A549 (cell line): ENCODE results near the gene PTCD1. TPM values are rescaled to one million over a fixed set of nuclear protein-coding genes. Genes with fewer than 3 reads are reported as not detected.

ENCODE experiments used
- ATAC-seq, 2 experiments: fragments of 200-7000 bp in 1 of 2; fragments of >200 bp in 1 of 2; cut with Nextera tagmentation in 1 of 2; cut with Tn5 transposase in 1 of 2; 3 replicates each; pipeline versions ENCODE4 v1.8.0 to v1.9.1; 2018 to 2020; ENCODE audit warnings: mild to moderate bottlenecking in 1 of 2, moderate library complexity in 1 of 2
- CTCF ChIA-PET: fragments of 300-600 bp; sonication (Branson Sonifier 250); formaldehyde crosslinking; extraction: SDS; loops from one replicate; lab custom pipeline; 2021; ENCODE audit warnings: antibody characterized with exemption, inconsistent platforms; lab: Yijun Ruan, JAX
- POLR2A ChIA-PET: fragments of 350-600 bp; formaldehyde crosslinking; extraction: SDS; loops from one replicate; lab custom pipeline; 2021; ENCODE audit warnings: antibody characterized with exemption, inconsistent platforms; lab: Yijun Ruan, JAX
- DNase-seq, 2 experiments: peaks; one replicate each; pipeline versions ENCODE4 v3.0.0 to v3.0.0-alpha.2; 2011 to 2016; ENCODE audit warnings: low read depth in 1 of 2, low spot score in 1 of 2
- FAIRE-seq: peaks from 2 replicates; lab custom pipeline; 2011; peaks lifted over from hg19 to GRCh38; lab: Jason Lieb, UNC
- H3K27ac ChIP-seq, 2 experiments: fragments of >200 bp; sonication (Bioruptor Twin); formaldehyde crosslinking; 3 replicates each; pipeline ENCODE4 v1.5.1; 2016 to 2017
- H3K4me1 ChIP-seq: fragments of >200 bp; sonication (Bioruptor Twin); formaldehyde crosslinking; 3 replicates; pipeline ENCODE4 v1.6.1; 2016
- H3K4me2 ChIP-seq: fragments of >200 bp; sonication (Bioruptor Twin); formaldehyde crosslinking; 3 replicates; pipeline ENCODE4 v1.6.1; 2016
- H3K4me3 ChIP-seq: fragments of >200 bp; sonication (Bioruptor Twin); formaldehyde crosslinking; 3 replicates; pipeline ENCODE4 v1.5.1; 2016
- H3K9me3 ChIP-seq: fragments of >200 bp; sonication (Bioruptor Twin); formaldehyde crosslinking; 3 replicates; pipeline ENCODE4 v1.6.1; 2016
- BCL3 ChIP-seq: fragments of >200 bp; sonication (Bioruptor Twin); formaldehyde crosslinking; IDR thresholded peaks from 3 replicates; pipeline ENCODE4 v1.6.1; 2016
- CBX2 ChIP-seq: fragments of 200-600 bp; sonication (generic); IDR thresholded peaks from 2 replicates; pipeline ENCODE4 v1.6.1; 2016; ENCODE audit warnings: low read depth, mild to moderate bottlenecking, borderline replicate concordance
- CBX8 ChIP-seq: fragments of 200-600 bp; sonication (generic); IDR thresholded peaks from 2 replicates; pipeline ENCODE4 v1.6.1; 2016
- CHD4 ChIP-seq: fragments of 200-600 bp; sonication (generic); IDR thresholded peaks from 2 replicates; pipeline ENCODE4 v1.6.1; 2016; ENCODE audit warnings: antibody characterized with exemption, mild to moderate bottlenecking, borderline replicate concordance
- CTCF ChIP-seq: fragments of >200 bp; sonication (Bioruptor Twin); formaldehyde crosslinking; IDR thresholded peaks from 3 replicates; pipeline ENCODE4 v1.5.1; 2016
- E2F6 ChIP-seq: IDR thresholded peaks from 2 replicates; pipeline ENCODE4 v1.6.1; 2012; ENCODE audit warnings: low read depth, borderline replicate concordance
- EHF ChIP-seq: fragments of 250-450 bp; sonication (Bioruptor Pico); IDR thresholded peaks from 2 replicates; pipeline ENCODE4 v1.5.0; 2020; ENCODE audit warnings: mild to moderate bottlenecking
- EHMT2 ChIP-seq: fragments of 200-600 bp; sonication (generic); IDR thresholded peaks from 2 replicates; pipeline ENCODE4 v1.6.1; 2016; ENCODE audit warnings: antibody characterized with exemption, low read depth, mild to moderate bottlenecking, moderate library complexity
- ELK1 ChIP-seq: fragments of 150-350 bp; IDR thresholded peaks from 2 replicates; pipeline ENCODE4 v1.6.1; 2014; ENCODE audit warnings: low read depth, mild to moderate bottlenecking, low read length
- ESRRA ChIP-seq: fragments of 150-350 bp; IDR thresholded peaks from 2 replicates; pipeline ENCODE4 v1.6.1; 2014; ENCODE audit warnings: mild to moderate bottlenecking, low read length, borderline replicate concordance
- FOXS1 ChIP-seq: fragments of 250-450 bp; sonication (Bioruptor Pico); IDR thresholded peaks from 2 replicates; pipeline ENCODE4 v1.5.0; 2020; ENCODE audit warnings: mild to moderate bottlenecking, moderate library complexity
- GATA3 ChIP-seq: IDR thresholded peaks from 2 replicates; pipeline ENCODE4 v1.6.1; 2012; ENCODE audit warnings: borderline replicate concordance
- HDAC2 ChIP-seq: fragments of 200-600 bp; sonication (generic); IDR thresholded peaks from 2 replicates; pipeline ENCODE4 v1.6.1; 2016
- HEYL ChIP-seq: fragments of 250-450 bp; sonication (Bioruptor Pico); IDR thresholded peaks from 2 replicates; pipeline ENCODE4 v1.8.0; 2021; ENCODE audit warnings: mild to moderate bottlenecking, moderate library complexity
- HOXA7 ChIP-seq: fragments of 250-450 bp; sonication (Bioruptor Pico); IDR thresholded peaks from 2 replicates; pipeline ENCODE4 v1.5.0; 2020; ENCODE audit warnings: mild to moderate bottlenecking, moderate library complexity
- HOXB13 ChIP-seq: fragments of 250-450 bp; sonication (Bioruptor Pico); IDR thresholded peaks from 2 replicates; pipeline ENCODE4 v1.5.0; 2020; ENCODE audit warnings: low read depth, mild to moderate bottlenecking, moderate library complexity
- HOXB5 ChIP-seq: fragments of 250-450 bp; sonication (Bioruptor Pico); IDR thresholded peaks from 2 replicates; pipeline ENCODE4 v1.5.0; 2020; ENCODE audit warnings: mild to moderate bottlenecking, moderate library complexity
- JUN ChIP-seq, 2 experiments: fragments of >200 bp; sonication (Bioruptor Twin); formaldehyde crosslinking; IDR thresholded peaks; 2 replicates in 1 of 2; 3 replicates in 1 of 2; pipeline ENCODE4 v1.6.1; 2016 to 2017
- KDM1A ChIP-seq: fragments of 200-600 bp; sonication (generic); IDR thresholded peaks from 2 replicates; pipeline ENCODE4 v1.6.1; 2016; ENCODE audit warnings: low read depth, mild to moderate bottlenecking
- MAX ChIP-seq: IDR thresholded peaks from 2 replicates; pipeline ENCODE4 v1.6.1; 2012
- NFE2L2 ChIP-seq: fragments of 150-350 bp; conservative IDR thresholded peaks from 2 replicates; pipeline ENCODE4 v1.6.1; 2014; ENCODE audit warnings: low read length
- NPAS2 ChIP-seq: fragments of 250-450 bp; sonication (Bioruptor Pico); IDR thresholded peaks from 2 replicates; pipeline ENCODE4 v1.8.0; 2022; ENCODE audit warnings: mild to moderate bottlenecking, moderate library complexity, borderline replicate concordance
- RAD21 ChIP-seq, 2 experiments: fragments of >200 bp in 1 of 2; sonication (Bioruptor Twin) in 1 of 2; formaldehyde crosslinking in 1 of 2; IDR thresholded peaks in 1 of 2; conservative IDR thresholded peaks in 1 of 2; 2 replicates in 1 of 2; 3 replicates in 1 of 2; pipeline ENCODE4 v1.6.1; 2012 to 2018; ENCODE audit warnings: inconsistent platforms in 1 of 2
- RARB ChIP-seq: fragments of 250-450 bp; sonication (Bioruptor Pico); IDR thresholded peaks from 2 replicates; pipeline ENCODE4 v1.8.0; 2021; ENCODE audit warnings: mild to moderate bottlenecking, moderate library complexity
- RCOR1 ChIP-seq: fragments of 150-350 bp; IDR thresholded peaks from 2 replicates; pipeline ENCODE4 v1.6.1; 2014; ENCODE audit warnings: antibody characterized with exemption, low read length, low read depth
- RFX5 ChIP-seq: fragments of 450-650 bp; IDR thresholded peaks from 2 replicates; pipeline ENCODE4 v1.7.1; 2014; ENCODE audit warnings: antibody characterized with exemption, mild to moderate bottlenecking, moderate library complexity
- RNF2 ChIP-seq: fragments of 200-600 bp; sonication (generic); IDR thresholded peaks from 2 replicates; pipeline ENCODE4 v1.6.1; 2016; ENCODE audit warnings: low read depth, mild to moderate bottlenecking, antibody characterized with exemption, moderate library complexity, borderline replicate concordance
- SREBF2 ChIP-seq: fragments of 450-650 bp; IDR thresholded peaks from 2 replicates; pipeline ENCODE4 v1.6.1; 2014; ENCODE audit warnings: mild to moderate bottlenecking, moderate library complexity
- ZC3H11A ChIP-seq: fragments of 450-650 bp; IDR thresholded peaks from 2 replicates; pipeline ENCODE4 v1.6.1; 2014; ENCODE audit warnings: antibody characterized with exemption, mild to moderate bottlenecking
- ZFP36 ChIP-seq: fragments of 450-650 bp; IDR thresholded peaks from 2 replicates; pipeline ENCODE4 v1.6.1; 2014; ENCODE audit warnings: borderline replicate concordance; ENCODE audit not compliant: partially characterized antibody
- ZSCAN20 ChIP-seq: fragments of 250-450 bp; sonication (Bioruptor Pico); IDR thresholded peaks from 2 replicates; pipeline ENCODE4 v1.8.0; 2022; ENCODE audit warnings: mild to moderate bottlenecking, moderate library complexity
- WGBS: methylation state at CpG from one replicate; pipeline ENCODE4 v1.1.6; 2017; ENCODE audit errors: missing lambda C conversion rate; 5-methylcytosine and 5-hydroxymethylcytosine counted together
- polyA plus RNA-seq, 4 experiments: library from polyadenylated mRNA; depleted of rRNA in 3 of 4; stranded (reverse); fragments of >200 nt; fragmentation: RNase III in 1 of 4; extraction: RNeasy Plus Mini Kit Qiagen cat#74134 plus additional on column Dnase treatment in 1 of 4; gene quantifications; 2 replicates in 3 of 4; 3 replicates in 1 of 4; pipeline ENCODE4 v1.2.3, GENCODE V29; 2011 to 2017
- TF ChIP-seq, protein P1 (sequence below): fragments of 250-450 bp; sonication (Bioruptor Pico); IDR thresholded peaks from 2 replicates; pipeline ENCODE4 v1.5.0; 2021; ENCODE audit warnings: mild to moderate bottlenecking, moderate library complexity, borderline replicate concordance
- TF ChIP-seq, protein P2 (sequence below): IDR thresholded peaks from 2 replicates; pipeline ENCODE4 v1.6.1; 2012

The PTCD1 gene
- polyA plus RNA-seq, 2 of the 4 experiments (the other 2 are of a cell fraction), result 3.9 to 5.4 TPM

DNA sequence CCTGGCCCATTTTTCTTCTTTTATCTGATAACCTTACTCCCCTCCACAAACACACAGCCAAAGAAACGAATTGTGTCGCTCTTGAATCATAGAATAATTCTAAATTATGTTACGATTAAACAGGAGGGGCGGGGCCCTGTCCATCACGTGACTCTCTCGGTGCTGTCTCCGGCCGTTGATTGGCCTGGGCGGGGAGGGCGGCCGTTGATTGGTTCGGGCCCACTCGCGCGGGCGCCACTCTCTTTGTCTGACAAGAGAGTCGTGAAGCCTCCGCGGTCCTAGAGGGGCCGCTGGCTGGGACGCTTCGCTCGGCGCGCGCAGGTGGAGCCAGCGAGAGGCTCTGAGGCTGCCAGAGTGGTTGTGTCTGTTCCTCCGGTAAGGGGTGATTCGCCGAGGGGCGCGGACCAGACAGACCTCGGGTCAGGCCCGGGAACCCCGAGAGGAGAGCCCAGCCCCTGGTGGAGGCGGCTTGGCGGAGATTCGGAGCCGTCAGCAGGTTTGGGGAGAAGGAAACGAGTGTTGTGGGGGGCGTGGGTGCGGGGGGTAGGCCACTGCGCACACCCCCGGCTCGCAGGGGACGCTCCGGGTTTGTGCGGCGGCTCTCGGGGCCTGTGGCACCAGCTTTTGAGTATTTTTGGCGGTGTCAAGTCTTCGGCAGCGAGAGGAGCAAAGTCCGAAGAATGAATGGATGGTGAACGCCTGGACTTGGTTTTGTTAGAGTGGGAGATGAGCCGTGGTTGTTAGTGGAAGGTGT lies 34.1 kb upstream of the PTCD1 start, which contains the start of gene ZNF789:
Gene ZNF789 (plus strand): TSS at position 330 of the 754 bp plus-strand sequence. CDS start 3,567 bp downstream, outside the sequence.
- peak; percentile 18 for FAIRE-seq
- no peaks in the 10 kb centered on the region for H3K9me3 ChIP-seq
- H3K4me2 ChIP-seq, result peak within 1 kb of the TSS; percentile 92
- CTCF ChIA-PET, result interaction anchor here (1.2 kb wide), 1 partner anchor 559 kb away, joined by 3 read pairs; no protein-coding TSS in a partner anchor
- peaks cover 10% of the 10 kb centered on the region; the same call in 1 of the 3 replicates for H3K4me1 ChIP-seq
- DNase-seq, result peak; percentile 98 to 99
- POLR2A ChIA-PET, result interaction anchor here (0.9 to 1.4 kb wide), 4 partner anchors 27 to 144 kb away, joined by 3 to 11 read pairs (median 6); partner anchors contain the start of genes ZKSCAN5, ZNF394 and ZSCAN25
- peak; percentile 98 to 99 for ATAC-seq
- peak within 1 kb of the TSS; percentile 84 for H3K4me3 ChIP-seq
- H3K27ac ChIP-seq, result peak within 1 kb of the TSS; percentile 83 to 89
- WGBS, result 2% methylated on average over 25 of the region's 56 CpGs
- no peak for TF ChIP-seq ESRRA
- TF ChIP-seq BCL3, result peak; percentile 53; the same call in 1 of the 3 replicates
- peak; percentile 88 for TF ChIP-seq MAX
- TF ChIP-seq, protein P1, sequence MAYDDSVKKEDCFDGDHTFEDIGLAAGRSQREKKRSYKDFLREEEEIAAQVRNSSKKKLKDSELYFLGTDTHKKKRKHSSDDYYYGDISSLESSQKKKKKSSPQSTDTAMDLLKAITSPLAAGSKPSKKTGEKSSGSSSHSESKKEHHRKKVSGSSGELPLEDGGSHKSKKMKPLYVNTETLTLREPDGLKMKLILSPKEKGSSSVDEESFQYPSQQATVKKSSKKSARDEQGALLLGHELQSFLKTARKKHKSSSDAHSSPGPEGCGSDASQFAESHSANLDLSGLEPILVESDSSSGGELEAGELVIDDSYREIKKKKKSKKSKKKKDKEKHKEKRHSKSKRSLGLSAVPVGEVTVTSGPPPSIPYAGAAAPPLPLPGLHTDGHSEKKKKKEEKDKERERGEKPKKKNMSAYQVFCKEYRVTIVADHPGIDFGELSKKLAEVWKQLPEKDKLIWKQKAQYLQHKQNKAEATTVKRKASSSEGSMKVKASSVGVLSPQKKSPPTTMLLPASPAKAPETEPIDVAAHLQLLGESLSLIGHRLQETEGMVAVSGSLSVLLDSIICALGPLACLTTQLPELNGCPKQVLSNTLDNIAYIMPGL (CRISPR knock-in tag), result no peak
- TF ChIP-seq HDAC2, result no peak
- no peak for TF ChIP-seq HOXB5 (CRISPR knock-in tag)
- TF ChIP-seq, protein P2, sequence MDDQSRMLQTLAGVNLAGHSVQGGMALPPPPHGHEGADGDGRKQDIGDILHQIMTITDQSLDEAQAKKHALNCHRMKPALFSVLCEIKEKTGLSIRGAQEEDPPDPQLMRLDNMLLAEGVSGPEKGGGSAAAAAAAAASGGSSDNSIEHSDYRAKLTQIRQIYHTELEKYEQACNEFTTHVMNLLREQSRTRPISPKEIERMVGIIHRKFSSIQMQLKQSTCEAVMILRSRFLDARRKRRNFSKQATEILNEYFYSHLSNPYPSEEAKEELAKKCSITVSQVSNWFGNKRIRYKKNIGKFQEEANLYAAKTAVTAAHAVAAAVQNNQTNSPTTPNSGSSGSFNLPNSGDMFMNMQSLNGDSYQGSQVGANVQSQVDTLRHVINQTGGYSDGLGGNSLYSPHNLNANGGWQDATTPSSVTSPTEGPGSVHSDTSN, result peak; percentile 64
- no peak for TF ChIP-seq CBX8
- TF ChIP-seq NPAS2 (CRISPR knock-in tag), result no peak
- no peak for TF ChIP-seq HOXB13
- no peak for TF ChIP-seq NFE2L2
- no peak for TF ChIP-seq CBX2
- no peak for TF ChIP-seq KDM1A
- no peak for TF ChIP-seq ELK1
- no peak for TF ChIP-seq RARB (CRISPR knock-in tag)
- peak; percentile 67 to 86; a peak in 4 of 5 replicates for TF ChIP-seq JUN (IDR thresholded peaks at IDR 0.05)
- no peak for TF ChIP-seq RAD21 (conservative IDR thresholded peaks at IDR 0.05 in 1 of 2, IDR thresholded peaks at IDR 0.05 in 1 of 2)
- TF ChIP-seq RNF2, result no peak
- TF ChIP-seq ZSCAN20 (CRISPR knock-in tag), result no peak
- TF ChIP-seq GATA3, result no peak
- no peak for TF ChIP-seq EHMT2
- no peak for TF ChIP-seq ZFP36
- TF ChIP-seq CHD4, result no peak
- TF ChIP-seq E2F6, result peak; percentile 64; the same call in 1 of the 2 replicates
- peak; percentile 73; the same call in 1 of the 2 replicates for TF ChIP-seq RFX5
- no peak for TF ChIP-seq CTCF
- TF ChIP-seq RCOR1, result no peak
- no peak for TF ChIP-seq SREBF2
- TF ChIP-seq HEYL (CRISPR knock-in tag), result no peak
- TF ChIP-seq HOXA7 (CRISPR knock-in tag), result no peak
- no peak for TF ChIP-seq ZC3H11A
- TF ChIP-seq FOXS1 (CRISPR knock-in tag), result no peak
- TF ChIP-seq EHF, result no peak
